GM18873 (cell line): ENCODE results near the gene HYAL2.
"Not testable (repeated sequence)": the region's sequence is repeated elsewhere in the genome, so short reads cannot be mapped to it uniquely, and the experiment has no call there.

Experiments
- ATAC-seq: cut with Tn5 transposase; IDR thresholded peaks from one replicate; pipeline ENCODE4 v1.9.1; 2021; ENCODE audit warnings: mild to moderate bottlenecking, moderate library complexity, moderate number of reproducible peaks; ENCODE audit not compliant: unreplicated experiment, low FRiP score

The HYAL2 gene

GRCh38 chr3:50273689-50274065, 48.9 kb downstream of the HYAL2 start:
- ATAC-seq, result no peak

GRCh38 chr3:50272911-50273688, 49.4 kb downstream of the HYAL2 start:
- peak; percentile 60 for ATAC-seq

DNA sequence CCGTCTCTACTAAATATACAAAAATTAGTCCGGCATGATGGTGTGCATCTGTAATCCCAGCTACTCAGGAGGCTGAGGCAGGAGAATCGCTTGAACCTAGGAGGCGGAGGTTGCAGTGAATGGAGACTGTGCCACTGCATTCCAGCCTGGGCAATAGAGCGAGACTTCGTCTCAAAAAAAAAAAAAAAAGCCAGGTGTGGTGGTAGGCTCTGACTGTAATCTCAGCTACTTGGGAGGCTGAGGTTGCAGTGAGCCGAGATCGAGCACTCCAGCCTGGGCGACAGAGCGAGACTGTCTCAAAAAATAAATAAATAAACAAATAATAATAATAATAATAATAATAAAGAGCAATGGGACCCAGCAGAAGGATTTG, 50.0 kb downstream of the HYAL2 start:
- not testable (repeated sequence) for ATAC-seq

DNA sequence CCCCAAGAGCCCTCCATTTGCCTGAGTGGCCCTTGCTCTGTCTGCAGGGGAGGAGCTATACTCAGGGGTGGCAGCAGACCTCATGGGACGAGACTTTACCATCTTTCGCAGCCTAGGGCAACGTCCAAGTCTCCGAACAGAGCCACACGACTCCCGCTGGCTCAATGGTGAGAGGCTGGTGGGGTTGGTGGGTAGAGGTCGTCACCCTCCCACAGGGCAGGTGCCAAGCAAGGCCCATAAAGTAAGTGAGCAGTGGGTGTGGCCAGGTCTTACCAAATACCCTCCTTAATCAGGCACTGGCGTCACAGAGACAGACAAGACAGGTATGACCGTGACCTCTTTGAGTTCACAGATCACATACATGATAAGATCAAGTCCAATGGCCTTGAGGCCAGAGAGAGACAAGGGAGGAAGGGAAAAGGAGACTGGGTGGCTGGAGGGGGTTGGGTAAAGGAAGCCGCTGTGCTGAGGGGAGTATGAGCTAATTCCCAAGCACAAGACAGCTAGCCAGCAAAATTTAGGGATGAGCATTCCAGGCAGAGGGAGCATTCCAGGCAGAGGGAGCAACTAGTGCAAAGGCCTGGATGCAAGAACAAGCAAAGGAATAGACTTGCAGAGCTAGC, 51.1 kb downstream of the HYAL2 start:
- ATAC-seq, result no peak

DNA sequence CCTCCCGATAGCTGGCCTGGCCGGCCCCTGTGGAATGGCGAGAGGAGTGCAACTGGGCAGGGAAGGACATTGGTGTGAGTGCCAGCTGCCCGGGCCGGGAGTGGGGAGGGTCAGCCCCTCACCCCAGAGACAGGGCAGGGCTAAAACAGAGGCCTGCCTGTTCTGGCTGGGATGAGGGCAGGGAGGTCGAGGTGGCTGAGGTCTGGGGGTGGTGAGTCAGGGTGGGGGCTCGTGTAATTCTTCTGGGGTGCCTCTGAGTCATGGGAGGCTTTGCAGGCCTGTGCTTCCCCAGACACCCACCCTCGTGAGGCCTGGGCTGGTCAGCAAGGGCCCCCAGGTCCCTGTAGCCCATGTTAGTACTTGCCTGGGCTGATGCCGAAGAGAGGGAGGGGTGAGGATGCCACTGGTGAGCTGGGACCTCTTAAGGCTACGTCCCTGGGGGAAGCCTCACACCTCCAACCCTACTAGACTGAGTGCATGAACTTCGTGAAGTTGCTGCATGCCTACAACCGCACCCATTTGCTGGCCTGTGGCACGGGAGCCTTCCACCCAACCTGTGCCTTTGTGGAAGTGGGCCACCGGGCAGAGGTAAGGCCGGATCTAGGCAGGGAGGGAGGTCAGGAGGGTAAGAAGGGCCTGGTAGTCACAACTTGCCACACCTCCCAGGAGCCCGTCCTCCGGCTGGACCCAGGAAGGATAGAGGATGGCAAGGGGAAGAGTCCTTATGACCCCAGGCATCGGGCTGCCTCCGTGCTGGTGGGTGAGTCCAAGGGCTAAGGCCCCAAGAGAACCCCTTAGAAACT, 51.9 kb downstream of the HYAL2 start:
- no peak for ATAC-seq

DNA sequence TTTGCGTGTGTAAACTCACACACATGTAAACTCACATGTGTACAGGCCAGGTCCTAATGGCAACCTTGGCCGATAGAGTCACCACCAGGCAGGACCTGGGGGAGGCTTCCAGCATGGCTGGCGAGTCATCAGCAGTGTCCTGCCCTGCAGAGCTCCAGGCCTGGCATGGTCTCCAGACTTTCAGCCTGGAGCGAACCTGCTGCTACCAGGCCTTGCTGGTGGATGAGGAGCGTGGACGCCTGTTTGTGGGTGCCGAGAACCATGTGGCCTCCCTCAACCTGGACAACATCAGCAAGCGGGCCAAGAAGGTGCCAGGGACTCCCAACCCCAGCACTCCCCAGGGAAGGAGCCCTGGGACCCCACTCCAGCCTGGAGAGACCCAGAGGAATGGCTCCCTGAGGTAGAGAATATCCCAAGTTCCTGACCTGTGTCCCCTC, 52.5 kb downstream of the HYAL2 start:
- no peak for ATAC-seq

- ATAC-seq, result no peak
These were observed 53.1 kb downstream of the HYAL2 start for GRCh38 chr3:50269460-50269859.

- ATAC-seq, result no peak
These were observed 53.7 kb downstream of the HYAL2 start, which contains the start of gene SEMA3B for GRCh38 chr3:50268703-50269451. Gene SEMA3B, plus strand, starts transcription at chr3:50269147. Its CDS starts 94 bp downstream, at chr3:50269241.

DNA sequence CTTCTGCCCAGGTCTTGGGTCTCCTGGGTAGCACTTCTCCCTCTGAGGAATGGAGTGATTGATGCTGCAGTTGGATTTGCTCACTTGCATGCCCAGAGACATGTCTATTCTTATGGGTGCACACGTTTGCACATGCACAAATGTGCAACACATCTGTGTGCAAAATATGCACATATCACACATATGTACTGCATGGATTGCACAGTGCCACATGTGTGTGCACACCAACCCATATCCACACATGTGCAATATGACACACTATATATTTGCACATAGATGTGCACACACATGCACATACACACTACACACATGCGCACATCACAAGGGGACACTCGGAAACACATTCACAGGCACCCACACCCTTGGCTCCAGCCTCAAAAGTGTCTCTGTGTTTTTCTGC, 54.3 kb downstream of the HYAL2 start:
- ATAC-seq, result no peak
